Liver (tissue), 3 donors: Measurements from ENCODE around the gene GPATCH2.

Source experiments
- ATF3 ChIP-seq: IDR thresholded peaks from 2 replicates; pipeline ENCODE4 v1.6.1; 2016; ENCODE audit warnings: antibody characterized with exemption
- CTCF ChIP-seq: fragments of 150-350 bp; IDR thresholded peaks from 2 replicates; pipeline ENCODE4 v1.5.1; 2017; ENCODE audit warnings: improper control_type of control experiment, low read depth, low read length; ENCODE audit not compliant: missing input control
- GABPA ChIP-seq, 2 donors: IDR thresholded peaks in 1 of 2; conservative IDR thresholded peaks in 1 of 2; 2 replicates each; pipeline ENCODE4 v1.6.1; 2016; ENCODE audit warnings: antibody characterized with exemption in 2 of 2, mild to moderate bottlenecking in 1 of 2, moderate library complexity in 1 of 2
- HNF4A ChIP-seq, 2 donors: conservative IDR thresholded peaks; 2 replicates each; pipeline ENCODE4 v1.6.1; 2016; ENCODE audit warnings: antibody characterized with exemption in 2 of 2, mild to moderate bottlenecking in 2 of 2
- HNF4G ChIP-seq: IDR thresholded peaks from 2 replicates; pipeline ENCODE4 v1.6.1; 2016; ENCODE audit warnings: antibody characterized with exemption
- JUND ChIP-seq, 2 donors: IDR thresholded peaks; 2 replicates each; pipeline ENCODE4 v1.6.1; 2016; ENCODE audit warnings: antibody characterized with exemption in 2 of 2
- MAX ChIP-seq: IDR thresholded peaks from 2 replicates; pipeline ENCODE4 v1.6.1; 2016; ENCODE audit warnings: antibody characterized with exemption
- SP1 ChIP-seq: IDR thresholded peaks from 2 replicates; pipeline ENCODE4 v1.6.1; 2018; ENCODE audit warnings: antibody characterized with exemption, mild to moderate bottlenecking
- TAF1 ChIP-seq: conservative IDR thresholded peaks from 2 replicates; pipeline ENCODE4 v1.6.1; 2016; ENCODE audit warnings: antibody characterized with exemption, mild to moderate bottlenecking
- ZBTB33 ChIP-seq: IDR thresholded peaks from 2 replicates; pipeline ENCODE4 v1.6.1; 2016; ENCODE audit warnings: antibody characterized with exemption
- donor health status: healthy.
- donor health status: healthy.

GRCh38 chr1:217433664-217434063 is 197.2 kb downstream of the GPATCH2 start:
- TF ChIP-seq CTCF (no peak), SP1 (no peak), JUND (IDR thresholded peaks at IDR 0.05) (no peak), TAF1 (no peak), HNF4G (no peak), HNF4A (conservative IDR thresholded peaks at IDR 0.05) (no peak), GABPA (IDR thresholded peaks at IDR 0.05 in 1 of 2, conservative IDR thresholded peaks at IDR 0.05 in 1 of 2) (no peak), MAX (no peak), ATF3 (no peak), ZBTB33 (no peak)
